T-helper 1 cell (primary cell): ENCODE measurements around the gene BUD23.
A peak's percentile ranks its signal among the peaks of the same experiment; 100 is the strongest.
"Not testable (repeated sequence)": the region's sequence is repeated elsewhere in the genome, so short reads cannot be mapped to it uniquely, and the experiment has no call there.

ENCODE experiments used
- DNase-seq, 5 donors: peaks; one replicate each; pipeline ENCODE4 v3.0.0-alpha.2; 2012 to 2020

The BUD23 gene

GRCh38 chr7:73701357-73701995 lies 18.1 kb downstream of the BUD23 start:
- DNase-seq = peak in 1 of 5 donors; percentile 20

GRCh38 chr7:73702226-73702625 lies 18.8 kb downstream of the BUD23 start:
- DNase-seq = no peak

- no peak for DNase-seq
Measured at GRCh38 chr7:73702665-73703064, 19.3 kb downstream of the BUD23 start.

- no peak for DNase-seq
Measured at GRCh38 chr7:73703225-73703624, 19.8 kb downstream of the BUD23 start.

- peak in 3 of 5 donors; percentile 29 to 33 (median 31) for DNase-seq
Measured at GRCh38 chr7:73703757-73704639, 20.6 kb downstream of the BUD23 start.

- DNase-seq = no peak
Measured at GRCh38 chr7:73704640-73705550, 21.5 kb downstream of the BUD23 start.

- no peak for DNase-seq
Measured at GRCh38 chr7:73705551-73705920, 22.1 kb downstream of the BUD23 start.

- DNase-seq = peak in 1 of 5 donors; percentile 27
Measured at GRCh38 chr7:73706126-73707044, 23.0 kb downstream of the BUD23 start.

GRCh38 chr7:73707045-73707631 lies 23.7 kb downstream of the BUD23 start:
- peak in 1 of 5 donors; percentile 48 for DNase-seq

- DNase-seq = no peak
Measured at GRCh38 chr7:73708961-73709549, 25.7 kb downstream of the BUD23 start.

- no peak for DNase-seq
Measured at GRCh38 chr7:73712773-73713172, 29.4 kb downstream of the BUD23 start.

- DNase-seq = not testable (repeated sequence)
Measured at GRCh38 chr7:73713319-73713718, 29.9 kb downstream of the BUD23 start.

GRCh38 chr7:73715648-73716317 lies 32.4 kb downstream of the BUD23 start:
- DNase-seq = peak in 1 of 5 donors; percentile 61

- DNase-seq = no peak
Measured at GRCh38 chr7:73716318-73716890, 33.0 kb downstream of the BUD23 start.

- DNase-seq = no peak
Measured at GRCh38 chr7:73717025-73717807, 33.8 kb downstream of the BUD23 start.

GRCh38 chr7:73717991-73718405 lies 34.6 kb downstream of the BUD23 start:
- peak in 4 of 5 donors; percentile 54 to 75 (median 56) for DNase-seq

GRCh38 chr7:73718438-73718881 lies 35.1 kb downstream of the BUD23 start:
- DNase-seq = no peak

- DNase-seq = peak; percentile 51 to 76 (median 60)
Measured at GRCh38 chr7:73718905-73719805, 35.8 kb downstream of the BUD23 start, which contains the start of gene STX1A. STX1A (minus strand) TSS chr7:73719669; CDS start chr7:73719631, 38 bp downstream.
